ENCODE data around the gene MAPT.

The MAPT gene

DNA sequence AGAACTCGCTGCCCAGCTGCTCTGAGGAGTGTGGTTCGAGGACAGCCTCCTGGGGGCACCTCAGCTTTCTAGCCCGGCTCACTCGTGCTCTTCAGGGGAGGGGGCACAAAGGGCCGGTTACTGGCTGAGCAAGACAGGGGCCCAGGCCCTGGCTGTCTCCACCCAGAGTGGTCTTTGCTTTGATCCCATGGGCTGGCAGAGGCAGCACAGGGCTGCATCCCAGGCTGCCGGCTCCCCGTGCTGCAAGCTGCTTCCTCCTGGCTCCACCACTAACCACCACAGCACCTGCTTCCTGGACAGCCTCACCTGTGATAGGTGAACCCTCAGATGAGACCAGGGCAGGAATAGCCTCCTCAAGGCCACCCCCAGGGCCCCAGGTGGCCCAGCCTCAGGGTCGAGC is 42.9 kb upstream of the MAPT start:
- TF ChIP-seq, protein P1, sequence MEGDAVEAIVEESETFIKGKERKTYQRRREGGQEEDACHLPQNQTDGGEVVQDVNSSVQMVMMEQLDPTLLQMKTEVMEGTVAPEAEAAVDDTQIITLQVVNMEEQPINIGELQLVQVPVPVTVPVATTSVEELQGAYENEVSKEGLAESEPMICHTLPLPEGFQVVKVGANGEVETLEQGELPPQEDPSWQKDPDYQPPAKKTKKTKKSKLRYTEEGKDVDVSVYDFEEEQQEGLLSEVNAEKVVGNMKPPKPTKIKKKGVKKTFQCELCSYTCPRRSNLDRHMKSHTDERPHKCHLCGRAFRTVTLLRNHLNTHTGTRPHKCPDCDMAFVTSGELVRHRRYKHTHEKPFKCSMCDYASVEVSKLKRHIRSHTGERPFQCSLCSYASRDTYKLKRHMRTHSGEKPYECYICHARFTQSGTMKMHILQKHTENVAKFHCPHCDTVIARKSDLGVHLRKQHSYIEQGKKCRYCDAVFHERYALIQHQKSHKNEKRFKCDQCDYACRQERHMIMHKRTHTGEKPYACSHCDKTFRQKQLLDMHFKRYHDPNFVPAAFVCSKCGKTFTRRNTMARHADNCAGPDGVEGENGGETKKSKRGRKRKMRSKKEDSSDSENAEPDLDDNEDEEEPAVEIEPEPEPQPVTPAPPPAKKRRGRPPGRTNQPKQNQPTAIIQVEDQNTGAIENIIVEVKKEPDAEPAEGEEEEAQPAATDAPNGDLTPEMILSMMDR (conservative IDR thresholded peaks at IDR 0.05; ENCODE audit: low read depth, low read length) = no peak
- DNase-seq (ENCODE audit: low read depth) = no peak
- H3K4me3 ChIP-seq (ENCODE audit: low read length) = no peak overlapping the region

DNA sequence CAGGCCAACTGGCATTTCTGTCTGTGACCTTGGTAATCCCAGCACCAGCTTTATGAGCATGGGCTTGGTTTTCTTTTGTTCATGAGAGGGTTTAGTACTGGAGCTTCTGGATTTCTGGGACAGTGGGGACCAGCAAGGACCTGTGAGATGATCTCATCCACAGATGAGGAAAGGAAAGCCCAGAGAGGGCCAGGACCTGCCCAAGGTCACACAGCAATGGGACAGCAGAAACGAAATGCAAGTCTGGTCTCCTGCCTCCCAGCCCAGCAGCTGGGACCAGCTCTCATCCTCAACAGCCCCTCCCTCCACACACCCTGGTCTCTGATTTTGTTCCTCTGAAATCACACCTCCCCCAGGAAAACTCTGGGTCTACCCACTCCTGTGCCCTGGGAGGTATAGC is 42.5 kb upstream of the MAPT start:
- TF ChIP-seq, protein P1 (conservative IDR thresholded peaks at IDR 0.05; ENCODE audit: low read depth, low read length) = no peak
- DNase-seq (ENCODE audit: low read depth) = no peak
- no peak overlapping the region for H3K4me3 ChIP-seq (ENCODE audit: low read length)

DNA sequence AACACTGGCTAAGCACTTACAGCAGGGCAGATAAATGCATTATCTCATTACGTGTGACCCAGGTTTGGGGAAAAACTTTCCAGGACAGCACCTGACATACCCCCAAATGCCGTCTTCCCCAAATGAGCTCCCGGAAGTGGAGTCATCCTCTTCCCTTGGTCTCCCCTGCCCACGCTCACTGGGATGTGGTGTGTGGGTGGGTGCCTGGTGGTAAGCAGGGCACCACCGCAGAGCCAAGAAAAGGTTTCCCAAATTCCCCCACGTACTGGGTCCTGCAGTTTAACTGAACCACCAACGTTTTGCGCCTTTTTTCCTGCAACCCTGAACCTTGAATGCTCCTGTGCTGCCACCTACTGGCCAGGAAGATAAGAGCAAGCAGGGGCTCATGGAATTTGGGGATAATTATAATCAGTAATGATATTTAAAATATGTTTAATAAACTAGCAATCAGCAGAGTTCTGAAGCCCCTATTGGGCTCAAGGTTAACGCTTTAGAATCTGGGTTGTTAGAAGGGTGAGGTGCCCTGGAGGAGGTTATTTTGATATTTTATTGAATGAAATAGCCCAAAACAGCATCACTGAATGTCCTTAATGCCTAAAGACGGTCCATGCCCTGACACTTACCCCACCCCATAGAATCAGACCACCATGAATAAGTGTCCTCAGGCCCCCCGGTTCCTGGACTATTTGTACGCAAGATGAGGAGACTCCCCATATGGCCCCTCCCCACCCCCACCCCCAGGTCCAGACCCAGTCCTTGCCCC is 41.6 kb upstream of the MAPT start:
- DNase-seq (ENCODE audit: low read depth) = no peak
- no peak overlapping the region for H3K4me3 ChIP-seq (ENCODE audit: low read length)
- TF ChIP-seq, protein P1 (conservative IDR thresholded peaks at IDR 0.05; ENCODE audit: low read depth, low read length) = peak; percentile 96

DNA sequence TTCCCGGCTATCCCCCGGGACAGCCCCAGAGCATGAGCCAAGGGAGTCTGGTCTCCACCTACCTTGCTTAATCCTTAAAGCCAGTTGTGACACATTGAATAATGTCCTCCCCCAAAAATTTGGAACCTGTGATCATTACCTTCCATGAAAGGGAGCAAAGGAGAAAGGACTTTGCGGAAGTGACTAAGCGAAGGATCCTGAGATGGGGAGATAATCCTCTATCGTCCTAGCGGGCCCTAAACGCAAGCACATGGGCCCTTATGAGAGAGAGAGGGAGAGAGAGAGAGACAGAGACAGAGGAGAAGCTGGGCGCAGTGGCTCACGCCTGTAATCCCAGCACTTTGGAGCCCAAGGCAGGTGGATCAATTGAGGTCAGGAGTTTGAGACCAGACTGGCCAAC is 40.1 kb upstream of the MAPT start:
- DNase-seq (ENCODE audit: low read depth) = no peak
- TF ChIP-seq, protein P1 (conservative IDR thresholded peaks at IDR 0.05; ENCODE audit: low read depth, low read length) = no peak
- H3K4me3 ChIP-seq (ENCODE audit: low read length) = no peak overlapping the region

DNA sequence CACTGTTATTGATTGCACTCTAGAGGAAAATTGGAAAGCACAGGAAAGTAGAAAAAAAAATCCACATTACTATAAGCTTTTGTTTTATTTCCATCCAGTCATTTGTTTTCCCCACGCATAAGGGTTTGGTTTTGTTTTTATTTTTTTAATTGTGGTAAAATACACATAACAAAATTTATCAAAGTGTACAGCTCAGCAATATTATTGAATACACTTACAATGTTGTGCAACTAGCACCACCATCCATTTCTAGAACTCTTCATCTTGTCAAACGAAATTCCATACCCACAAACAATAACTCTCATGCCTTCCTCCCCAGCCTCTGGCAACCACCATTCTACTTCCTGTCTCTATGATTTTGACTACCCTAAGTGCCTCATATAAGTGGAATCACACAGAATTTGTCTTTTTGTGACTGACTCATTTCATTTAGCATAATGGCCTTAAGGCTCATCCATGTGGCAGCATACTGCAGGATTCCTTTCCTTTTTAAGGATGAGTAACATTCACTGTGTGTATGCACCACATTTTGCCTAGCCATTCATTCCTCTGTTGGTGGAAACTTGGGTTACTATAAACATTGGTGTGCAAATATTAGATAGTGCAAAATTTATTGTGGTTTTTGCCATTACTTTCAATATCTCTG is 38.5 kb upstream of the MAPT start:
- no peak overlapping the region for H3K4me3 ChIP-seq (ENCODE audit: low read length)
- TF ChIP-seq, protein P1 (conservative IDR thresholded peaks at IDR 0.05; ENCODE audit: low read depth, low read length) = no peak
- no peak for DNase-seq (ENCODE audit: low read depth)

DNA sequence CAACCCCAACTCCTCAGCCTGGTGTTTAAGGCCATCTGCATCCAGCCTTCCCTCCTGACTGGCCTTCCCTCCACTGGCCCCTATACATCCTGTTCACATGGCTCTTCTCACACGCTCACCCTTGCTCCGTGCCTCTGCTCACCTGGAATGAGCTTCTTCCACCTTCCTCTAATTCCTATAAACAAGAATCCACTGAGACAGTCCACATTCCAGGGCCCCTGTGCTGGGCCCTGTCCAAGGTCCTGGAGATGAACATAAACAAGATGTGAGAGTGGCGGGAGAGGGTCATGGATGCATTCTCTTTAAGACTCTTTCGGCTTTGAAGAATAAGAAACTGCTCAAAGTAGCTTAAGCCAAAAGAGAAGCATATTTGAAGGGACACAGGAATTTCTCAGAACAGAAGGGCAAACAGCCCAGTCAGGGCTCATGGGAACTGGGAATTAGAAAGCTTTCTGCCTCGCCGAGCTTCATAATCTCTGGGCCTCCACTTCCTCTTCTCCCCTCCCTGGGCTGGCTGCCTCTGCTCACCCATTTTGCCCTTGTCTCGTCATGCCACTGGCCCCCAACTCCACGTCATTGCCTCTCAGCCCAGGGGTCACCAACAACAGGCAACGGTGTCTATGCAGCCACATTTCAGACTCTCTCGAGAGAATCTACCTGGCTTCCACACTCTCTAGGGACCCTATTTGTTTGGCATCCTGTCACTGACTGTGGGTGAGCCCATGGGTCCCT is 36.2 kb upstream of the MAPT start:
- TF ChIP-seq, protein P1 (conservative IDR thresholded peaks at IDR 0.05; ENCODE audit: low read depth, low read length) = no peak
- DNase-seq (ENCODE audit: low read depth) = no peak
- H3K4me3 ChIP-seq (ENCODE audit: low read length) = no peak overlapping the region

All from retinal pigment epithelial cell (primary cell).